SW 1271 (cell line): ENCODE data around the gene TBXA2R.

Source experiments
- DNase-seq, 2 experiments: peaks; one replicate each; lab custom pipeline; 2025; lab: John Stamatoyannopoulos, UW

The TBXA2R gene

GRCh38 chr19:3619631-3620012 lies 12.9 kb upstream of the TBXA2R start:
- DNase-seq: no peak

- DNase-seq: no peak
These were observed 12.3 kb upstream of the TBXA2R start for GRCh38 chr19:3618811-3619630.

- DNase-seq: no peak
These were observed 11.6 kb upstream of the TBXA2R start for GRCh38 chr19:3618144-3618810.

- no peak for DNase-seq
These were observed 10.8 kb upstream of the TBXA2R start for GRCh38 chr19:3617463-3617862.

- no peak for DNase-seq
These were observed 9.0 kb upstream of the TBXA2R start for GRCh38 chr19:3615524-3616135.

GRCh38 chr19:3614858-3615505 lies 8.3 kb upstream of the TBXA2R start:
- DNase-seq: no peak

GRCh38 chr19:3613818-3614661 lies 7.4 kb upstream of the TBXA2R start:
- no peak for DNase-seq

- no peak for DNase-seq
These were observed 6.4 kb upstream of the TBXA2R start for GRCh38 chr19:3612901-3613741.

- DNase-seq: no peak
These were observed 5.7 kb upstream of the TBXA2R start for GRCh38 chr19:3612330-3612729.

- DNase-seq: no peak
These were observed 5.2 kb upstream of the TBXA2R start for GRCh38 chr19:3611841-3612240.

GRCh38 chr19:3610745-3611717 lies 4.4 kb upstream of the TBXA2R start:
- DNase-seq: no peak

- no peak for DNase-seq
These were observed 3.4 kb upstream of the TBXA2R start for GRCh38 chr19:3609779-3610719.

GRCh38 chr19:3608750-3609322 lies 2.2 kb upstream of the TBXA2R start:
- DNase-seq: no peak

GRCh38 chr19:3608079-3608641 lies 1.5 kb upstream of the TBXA2R start:
- DNase-seq: no peak

- no peak for DNase-seq
These were observed 816 bp upstream of the TBXA2R start for GRCh38 chr19:3607303-3608078.

- DNase-seq: no peak
These were observed 443 bp downstream of the TBXA2R start for GRCh38 chr19:3606174-3606689.

GRCh38 chr19:3605770-3606169 lies 905 bp downstream of the TBXA2R start:
- DNase-seq: no peak
